ENCODE data around the gene SUMO2.
"Not testable (repeated sequence)": the region's sequence is repeated elsewhere in the genome, so short reads cannot be mapped to it uniquely, and the experiment has no call there.

The SUMO2 gene

DNA sequence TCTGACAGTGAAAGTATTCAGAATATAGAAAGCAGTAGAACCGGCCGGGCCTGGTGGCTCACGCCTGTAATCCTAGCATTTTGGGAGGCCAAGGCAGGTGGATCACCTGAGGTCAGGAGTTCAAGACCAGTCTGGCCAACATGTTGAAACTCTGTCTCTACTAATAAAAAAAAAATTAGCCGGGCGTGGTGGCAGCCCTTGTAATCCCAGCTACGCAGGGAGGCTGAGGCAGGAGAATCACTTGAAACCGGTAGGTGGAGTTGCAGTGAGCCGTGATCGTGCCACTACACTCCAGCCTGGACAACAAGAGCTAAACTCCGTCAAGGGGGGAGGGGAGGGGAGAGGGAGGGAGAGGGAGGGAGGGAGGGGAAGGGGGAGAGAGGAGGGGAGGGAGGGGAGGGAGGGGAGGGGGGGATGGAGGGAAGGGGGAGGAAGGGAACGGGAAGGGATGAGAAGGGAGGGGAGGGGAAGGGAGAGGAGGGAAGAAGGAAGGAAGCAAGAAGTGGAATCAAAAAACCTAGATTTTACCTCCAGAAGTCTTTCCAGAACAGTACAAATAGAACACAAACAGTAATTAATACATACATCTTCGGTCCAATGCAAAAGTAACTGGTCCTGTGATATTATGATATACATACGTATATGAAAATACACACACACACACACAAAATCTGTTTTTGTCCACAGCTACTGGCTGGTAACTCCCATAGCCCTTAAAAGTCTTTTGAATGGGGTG, 40.4 kb downstream of the SUMO2 start:
- DNase-seq: no peak

DNA sequence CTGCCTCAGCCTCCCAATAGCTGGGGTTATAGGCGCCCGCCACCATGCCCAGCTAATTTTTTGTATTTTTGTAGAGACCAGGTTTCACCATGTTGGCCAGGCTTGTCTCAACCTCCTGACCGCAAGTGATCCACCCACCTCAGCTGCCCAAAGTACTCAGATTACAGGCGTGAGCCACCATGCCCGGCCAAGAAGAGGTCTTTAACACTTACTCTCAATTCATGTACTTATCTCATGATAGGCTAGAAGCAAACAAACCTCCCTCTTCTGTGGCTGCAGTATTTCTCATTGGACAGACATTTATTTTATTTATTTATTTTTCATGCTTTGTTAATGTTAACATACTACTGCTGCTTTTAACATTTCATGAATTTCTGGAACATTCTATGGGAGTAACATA, 44.2 kb downstream of the SUMO2 start:
- no peak for DNase-seq

DNA sequence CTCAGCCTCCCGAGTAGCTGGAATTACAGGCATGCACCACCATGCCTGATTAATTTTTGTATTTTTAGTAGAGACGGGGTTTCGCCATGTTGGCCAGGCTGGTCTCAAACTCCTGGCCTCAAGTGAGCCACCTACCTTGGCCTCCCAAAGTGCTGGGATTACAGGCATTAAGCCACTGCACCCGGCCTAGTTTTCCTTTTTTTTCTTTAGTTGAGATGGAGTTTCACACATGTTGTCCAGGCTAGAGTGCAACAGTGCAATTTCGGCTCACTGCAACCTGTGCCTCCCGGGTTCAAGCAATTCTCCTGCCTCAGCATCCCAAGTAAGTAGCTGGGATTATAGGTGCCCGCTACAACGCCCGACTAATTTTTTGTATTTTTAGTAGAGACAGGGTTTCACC, 45.0 kb downstream of the SUMO2 start:
- not testable (repeated sequence) for DNase-seq

DNA sequence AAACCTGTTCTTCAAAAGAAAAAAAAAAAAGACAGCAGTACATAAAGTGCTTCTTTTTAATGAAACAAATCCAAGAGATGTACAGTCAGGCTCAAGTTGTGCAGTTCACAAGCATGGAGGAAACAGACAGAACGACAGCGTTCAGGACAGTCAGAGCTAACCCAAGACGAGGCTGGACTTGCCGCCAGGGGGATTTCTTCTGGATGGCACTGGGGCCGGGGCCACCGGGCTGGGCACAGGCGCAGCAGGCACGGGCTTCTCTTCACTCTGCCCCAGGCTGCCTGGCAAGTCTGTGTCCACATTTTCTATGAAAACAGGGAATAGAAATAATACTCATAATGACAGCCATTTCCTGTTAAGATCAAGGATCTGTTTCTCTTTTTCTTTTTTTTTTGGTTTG, 46.8 kb downstream of the SUMO2 start:
- no peak for DNase-seq

DNA sequence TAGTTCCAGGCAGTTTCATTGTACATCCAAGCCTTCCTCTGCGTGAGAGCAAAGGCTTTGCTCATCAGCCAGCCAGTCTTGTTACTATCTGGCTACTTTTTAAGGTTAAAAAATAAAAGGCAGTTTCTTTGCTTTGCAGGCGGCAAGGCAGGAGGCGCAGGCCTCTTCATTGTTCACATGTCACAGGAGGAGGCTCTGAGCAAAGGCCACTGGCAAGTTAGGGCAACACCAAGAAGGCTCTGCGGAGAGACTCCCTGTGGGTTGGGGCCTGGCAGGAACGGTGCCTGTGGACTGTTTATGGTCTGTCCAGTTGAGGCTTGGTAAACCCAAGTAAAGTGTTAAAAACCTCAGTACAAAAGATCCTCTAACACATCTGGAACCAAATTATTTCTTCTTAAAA, 47.3 kb downstream of the SUMO2 start:
- DNase-seq: no peak

DNA sequence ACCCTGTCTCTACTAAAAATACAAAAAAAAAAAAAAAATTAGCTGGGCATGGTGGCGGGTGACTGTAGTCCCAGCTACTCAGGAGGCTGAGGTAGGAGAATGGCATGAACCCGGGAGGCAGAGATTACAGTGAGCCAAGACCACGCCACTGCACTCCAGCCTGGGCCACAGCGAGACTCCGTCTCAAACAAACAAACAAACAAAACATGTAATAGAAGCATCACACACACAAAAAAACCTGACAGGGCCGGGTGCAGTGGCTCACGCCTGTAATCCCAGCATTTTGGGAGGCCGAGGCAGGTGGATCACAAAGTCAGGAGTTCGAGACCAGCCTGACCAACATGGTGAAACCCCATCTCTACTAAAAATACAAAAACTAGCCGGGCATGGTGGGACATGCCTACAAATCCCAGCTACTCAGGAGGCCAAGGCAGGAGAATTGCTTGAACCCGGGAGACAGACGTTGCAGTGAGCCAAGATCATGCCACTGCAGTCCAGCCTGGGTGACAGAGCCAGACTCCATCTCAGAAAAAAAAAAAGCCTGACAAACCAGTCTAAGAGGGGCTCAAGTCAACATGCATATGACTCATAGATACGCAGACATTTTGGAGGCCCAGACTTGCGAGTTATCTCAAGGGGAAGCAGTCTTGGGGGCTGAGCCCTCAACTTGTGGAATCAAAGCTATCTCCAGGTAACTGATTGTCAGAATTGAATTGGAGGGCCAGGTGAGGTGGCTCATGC, 49.0 kb downstream of the SUMO2 start:
- DNase-seq: not testable (repeated sequence)

DNA sequence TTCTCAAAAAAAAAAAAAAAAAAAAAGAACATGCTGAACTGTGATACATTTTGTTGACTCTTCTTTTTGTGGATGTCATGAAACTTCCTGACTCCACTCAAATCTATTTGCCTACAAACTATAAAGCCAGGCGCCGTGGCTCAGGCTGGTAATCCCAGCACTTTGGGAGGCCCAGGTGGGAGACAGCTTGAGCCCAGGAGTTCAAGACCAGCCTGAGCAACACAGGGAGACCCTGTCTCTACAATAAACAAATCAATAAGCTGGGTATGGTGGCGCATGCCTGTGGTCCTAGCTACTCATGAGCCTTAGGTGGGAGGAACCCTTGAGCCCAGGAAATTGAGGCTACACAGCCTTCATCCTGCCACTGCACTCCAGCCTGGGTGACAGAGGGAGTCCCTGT, 49.8 kb downstream of the SUMO2 start:
- no peak for DNase-seq

DNA sequence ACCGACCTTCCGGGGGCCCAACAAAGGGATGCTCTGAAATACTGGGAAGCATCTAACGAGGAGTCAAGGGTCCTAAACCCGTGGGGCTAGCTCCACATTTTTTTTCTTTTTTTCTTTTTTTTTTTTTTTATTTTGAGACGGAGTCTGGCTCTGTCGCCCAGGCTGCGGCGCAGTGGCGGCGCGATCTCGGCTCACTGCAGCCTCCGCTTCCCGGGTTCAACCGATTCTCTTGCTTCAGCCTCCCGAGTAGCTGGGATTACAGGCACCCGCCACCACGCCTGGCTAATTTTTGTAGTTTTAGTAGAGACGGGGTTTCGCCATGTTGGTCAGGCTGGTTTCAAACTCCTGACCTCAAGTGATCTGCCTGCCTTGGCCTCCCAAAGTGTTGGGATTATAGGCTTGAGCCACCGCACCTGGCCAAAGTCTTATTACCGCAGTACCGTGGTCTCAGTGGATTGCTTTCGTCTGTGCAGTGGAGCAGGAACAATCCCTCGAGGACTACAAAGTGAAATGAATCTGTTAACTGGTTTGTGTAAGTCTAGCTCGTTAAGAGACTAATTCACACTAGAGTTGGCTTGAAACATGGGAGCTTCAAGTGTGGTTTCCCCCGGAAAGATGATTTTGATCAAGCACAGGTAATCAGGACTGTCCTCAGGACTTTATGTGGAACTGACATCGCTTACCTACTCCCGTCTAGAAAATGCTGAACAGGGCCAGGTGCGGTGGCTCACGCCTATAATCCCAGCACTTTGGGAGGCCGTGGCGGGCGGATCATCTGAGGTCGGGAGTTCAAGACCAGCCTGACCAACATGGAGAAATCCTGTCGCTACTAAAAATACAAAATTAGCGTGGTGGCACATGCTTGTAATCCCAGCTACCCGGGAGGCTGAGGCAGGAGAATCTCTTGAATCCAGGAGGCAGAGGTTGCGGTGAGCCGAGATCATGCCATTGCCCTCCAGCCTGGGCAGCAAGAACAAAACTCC, 50.5 kb downstream of the SUMO2 start:
- DNase-seq: not testable (repeated sequence)

DNA sequence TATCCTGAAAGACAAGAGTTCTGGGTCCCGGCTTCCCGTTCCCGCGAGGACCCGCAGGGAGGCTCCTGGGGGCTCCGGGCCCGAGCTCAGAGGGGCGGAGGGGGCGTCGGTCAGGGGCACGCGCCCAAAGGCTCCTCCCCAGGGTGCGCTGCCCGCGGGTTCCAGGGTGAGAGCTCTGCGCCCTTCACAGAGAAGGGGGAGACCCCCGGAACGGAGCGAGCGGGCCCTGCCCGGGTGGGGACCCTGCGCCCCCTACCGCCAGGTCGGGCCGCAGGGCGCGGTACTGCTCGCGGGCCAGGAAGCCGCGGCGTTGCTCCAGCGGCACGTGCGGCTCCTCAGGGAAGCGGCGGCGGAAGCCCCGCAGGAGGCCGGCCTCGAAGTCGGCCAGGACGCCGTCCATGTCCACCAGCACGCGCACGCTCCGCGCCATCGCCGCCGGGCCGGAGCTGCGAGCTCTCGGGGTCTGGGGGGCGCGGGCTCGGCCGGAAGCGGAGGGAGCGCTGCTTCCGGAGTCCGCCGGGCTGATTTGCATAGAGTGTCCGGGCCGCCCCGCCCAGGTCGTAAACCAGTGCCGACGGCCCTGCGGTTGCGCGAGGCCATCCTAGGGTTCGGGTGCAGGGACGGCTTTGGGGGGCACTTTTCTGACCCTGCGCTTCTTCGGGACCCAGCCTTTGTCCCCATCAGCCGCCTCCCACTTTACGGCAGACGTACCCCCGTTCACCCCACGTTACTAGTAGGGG, 51.3 kb downstream of the SUMO2 start, which contains the start of gene NT5C:
Gene NT5C, minus strand, starts transcription at position 465 of the 740 bp plus-strand sequence. Its CDS starts 35 bp downstream, at position 430.
- peak; percentile 54 for DNase-seq

DNA sequence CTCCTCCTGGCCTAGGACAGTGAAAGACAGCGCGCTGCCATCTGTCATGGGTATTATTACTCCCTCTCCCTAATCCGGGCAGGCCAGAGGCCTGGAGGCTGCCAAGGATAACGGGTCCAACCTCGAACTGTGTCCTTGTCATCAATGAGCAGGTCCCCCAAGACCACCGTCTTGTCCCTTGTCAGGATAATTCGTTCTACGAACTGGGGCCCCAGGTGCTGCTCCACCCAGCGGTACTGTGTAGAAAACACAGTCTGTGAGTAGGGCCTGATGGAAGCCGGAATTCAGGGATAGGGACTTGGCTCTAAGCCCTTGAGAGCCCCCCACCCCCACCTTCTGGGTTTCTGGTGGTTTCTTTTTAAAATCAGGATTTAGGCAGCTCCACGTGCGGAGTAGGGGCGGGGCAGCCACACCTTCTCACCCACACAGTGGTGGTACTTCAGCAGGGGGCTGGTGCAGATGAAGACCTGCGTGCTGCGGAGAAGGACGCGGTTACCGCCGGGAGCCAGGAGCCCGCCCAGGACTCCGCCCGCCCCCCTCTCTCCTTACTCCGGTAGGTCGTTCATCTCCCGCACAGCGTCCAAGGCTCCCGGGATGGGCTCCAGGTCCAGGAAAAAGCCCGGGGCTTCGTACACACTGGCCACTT, 52.0 kb downstream of the SUMO2 start:
- DNase-seq: peak; percentile 49

DNA sequence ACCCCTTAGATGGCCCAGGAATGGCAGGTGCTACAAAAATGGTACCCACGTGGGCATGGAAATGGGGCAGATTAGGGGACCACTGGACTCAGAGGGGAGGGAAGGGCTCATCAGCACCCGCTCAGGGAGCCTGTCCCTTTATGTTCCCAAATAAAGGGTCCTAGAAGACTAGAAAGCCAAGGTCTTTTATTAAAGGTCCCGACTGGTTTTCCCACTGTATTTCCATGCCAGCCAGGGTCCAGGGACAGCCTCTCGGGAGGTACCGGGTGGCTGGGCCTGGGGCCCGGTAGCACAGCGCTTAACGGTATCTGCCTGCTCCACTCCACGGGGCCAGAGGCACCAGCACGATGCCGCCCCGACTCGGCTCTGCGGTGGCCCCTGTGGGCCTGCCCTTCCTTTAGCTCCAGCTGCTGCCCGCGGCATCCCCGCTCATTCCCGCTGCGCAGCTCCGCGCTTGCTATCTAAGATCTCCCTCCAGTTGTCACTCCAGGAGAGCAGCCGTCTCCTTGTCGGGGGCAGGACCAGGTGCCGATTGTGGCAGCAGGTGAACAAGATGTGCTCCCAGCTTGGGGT, 52.6 kb downstream of the SUMO2 start:
- no peak for DNase-seq

DNA sequence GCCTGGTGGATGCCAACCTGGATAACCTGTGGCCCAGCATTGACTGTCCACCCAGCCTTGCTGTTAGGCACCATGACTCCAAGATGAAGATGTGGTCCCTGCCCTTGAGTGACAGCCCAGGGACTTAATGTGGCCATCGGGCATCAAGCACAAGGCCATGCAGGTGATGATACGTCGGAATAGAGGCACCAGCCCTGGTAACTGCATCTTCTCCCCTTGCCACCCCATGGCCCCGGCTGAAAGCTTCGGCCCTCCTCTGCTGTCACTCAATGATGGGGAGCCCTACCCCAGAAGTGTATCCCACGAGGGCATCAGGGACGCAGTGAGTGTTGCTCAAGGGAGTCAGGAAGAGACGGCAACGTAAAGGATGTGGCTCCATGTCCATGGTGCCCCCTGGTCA, 53.2 kb downstream of the SUMO2 start:
- DNase-seq: no peak

DNA sequence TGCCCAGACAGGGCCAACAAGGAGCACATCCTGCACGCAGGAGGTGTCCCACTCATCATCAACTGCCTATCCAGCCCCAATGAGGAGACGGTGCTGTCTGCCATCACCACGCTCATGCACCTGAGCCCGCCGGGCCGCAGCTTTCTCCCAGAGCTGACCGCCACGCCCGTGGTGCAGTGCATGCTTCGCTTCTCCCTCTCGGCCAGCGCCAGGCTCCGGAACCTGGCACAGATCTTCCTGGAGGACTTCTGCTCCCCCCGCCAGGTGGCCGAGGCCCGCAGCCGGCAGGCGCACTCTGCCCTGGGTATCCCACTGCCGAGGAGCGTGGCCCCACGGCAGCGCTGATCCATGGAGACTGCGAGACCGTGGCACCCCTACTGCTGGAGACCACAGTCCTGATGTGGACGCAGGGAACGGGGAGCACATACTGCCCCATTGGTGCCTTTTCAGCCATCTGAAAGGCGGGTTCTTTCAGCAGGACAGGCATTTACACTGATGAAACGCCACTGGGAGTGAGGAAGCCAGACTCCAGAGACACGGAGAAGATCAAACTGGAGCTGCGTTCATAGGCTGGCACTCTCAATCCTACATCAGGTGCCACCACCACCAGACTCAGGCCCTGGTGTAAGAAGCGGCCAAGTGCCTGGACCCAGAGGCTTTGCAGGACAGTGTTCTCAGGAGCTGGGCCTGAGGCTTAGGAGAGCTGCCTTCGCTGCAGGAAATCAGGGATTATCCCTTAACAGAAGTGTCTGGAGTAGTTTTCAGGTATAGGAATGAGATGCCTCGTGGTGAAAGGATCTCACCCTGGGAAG, 53.9 kb downstream of the SUMO2 start:
- DNase-seq: no peak

DNA sequence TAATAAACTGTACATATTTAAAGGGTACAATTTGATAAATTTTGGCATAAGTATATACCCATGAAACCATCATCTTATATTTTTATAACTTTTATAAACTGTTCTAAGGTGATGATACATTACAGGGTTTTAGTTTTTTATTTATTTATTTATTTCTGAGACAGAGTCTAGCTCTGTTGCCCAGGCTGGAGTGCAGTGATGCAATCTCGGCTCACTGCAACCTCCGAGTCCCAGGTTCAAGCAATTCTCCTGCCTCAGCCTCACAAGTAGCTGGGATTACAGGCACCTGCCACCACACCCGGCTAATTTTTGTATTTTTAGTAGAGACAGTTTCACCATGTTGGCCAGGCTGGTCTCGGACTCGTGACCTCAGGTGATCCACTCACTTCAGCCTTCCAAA, 54.8 kb downstream of the SUMO2 start:
- not testable (repeated sequence) for DNase-seq

DNA sequence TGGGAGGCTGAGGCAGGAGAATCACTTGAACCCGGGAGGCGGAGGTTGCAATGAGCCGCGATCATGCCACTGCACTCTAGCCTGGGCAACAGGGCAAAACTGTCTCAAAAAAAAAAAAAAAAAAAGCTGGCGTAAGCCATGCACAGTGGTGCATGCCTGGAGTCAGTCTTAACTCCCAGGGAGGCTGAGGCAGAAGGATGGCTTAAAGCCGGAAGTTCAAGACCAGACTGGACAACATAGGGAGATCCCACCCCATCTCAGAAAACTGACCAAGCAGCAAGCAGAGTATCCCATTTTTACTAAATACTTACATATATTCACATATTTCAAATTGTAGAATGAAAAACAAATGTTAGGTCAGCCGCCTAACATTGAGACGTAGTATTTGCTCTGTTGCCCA, 55.8 kb downstream of the SUMO2 start:
- DNase-seq: no peak

DNA sequence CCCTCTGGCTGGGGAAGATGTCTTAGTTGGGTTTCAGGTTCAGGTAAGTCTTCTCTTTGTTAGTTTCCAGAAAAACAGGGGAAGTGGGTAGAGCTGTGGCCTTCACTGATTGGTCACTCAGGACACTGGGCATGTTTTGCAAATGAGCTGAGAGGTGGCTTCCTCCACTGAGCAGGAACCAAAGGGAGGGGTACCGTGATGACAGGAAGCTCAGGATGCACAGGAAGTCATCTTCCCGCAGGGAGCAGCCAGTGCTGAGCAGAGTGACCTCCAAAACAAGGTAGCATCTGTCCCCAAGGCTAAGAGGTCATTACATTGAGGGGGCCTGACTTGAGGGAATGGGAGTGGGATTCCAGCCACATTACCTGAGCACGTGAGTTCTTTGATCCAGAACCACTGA, 56.8 kb downstream of the SUMO2 start:
- DNase-seq: no peak

DNA sequence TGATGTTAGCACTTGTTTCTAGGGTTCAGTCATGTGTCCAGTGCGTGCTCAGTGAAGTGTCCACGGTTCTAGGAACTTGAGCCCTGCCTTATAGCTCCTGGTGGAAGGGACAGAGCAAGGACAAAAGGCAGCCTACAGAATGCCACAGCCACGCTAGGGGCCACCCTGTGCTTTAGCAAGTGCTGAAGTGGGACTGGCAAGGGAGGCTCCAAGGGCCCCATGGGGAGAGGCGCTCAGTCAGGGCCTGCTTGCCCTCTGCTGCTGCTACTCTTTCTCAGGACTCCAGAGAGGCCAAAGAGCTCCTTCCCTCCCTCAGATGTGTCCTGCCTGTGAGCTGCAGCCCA, 58.0 kb downstream of the SUMO2 start:
- DNase-seq: no peak

DNA sequence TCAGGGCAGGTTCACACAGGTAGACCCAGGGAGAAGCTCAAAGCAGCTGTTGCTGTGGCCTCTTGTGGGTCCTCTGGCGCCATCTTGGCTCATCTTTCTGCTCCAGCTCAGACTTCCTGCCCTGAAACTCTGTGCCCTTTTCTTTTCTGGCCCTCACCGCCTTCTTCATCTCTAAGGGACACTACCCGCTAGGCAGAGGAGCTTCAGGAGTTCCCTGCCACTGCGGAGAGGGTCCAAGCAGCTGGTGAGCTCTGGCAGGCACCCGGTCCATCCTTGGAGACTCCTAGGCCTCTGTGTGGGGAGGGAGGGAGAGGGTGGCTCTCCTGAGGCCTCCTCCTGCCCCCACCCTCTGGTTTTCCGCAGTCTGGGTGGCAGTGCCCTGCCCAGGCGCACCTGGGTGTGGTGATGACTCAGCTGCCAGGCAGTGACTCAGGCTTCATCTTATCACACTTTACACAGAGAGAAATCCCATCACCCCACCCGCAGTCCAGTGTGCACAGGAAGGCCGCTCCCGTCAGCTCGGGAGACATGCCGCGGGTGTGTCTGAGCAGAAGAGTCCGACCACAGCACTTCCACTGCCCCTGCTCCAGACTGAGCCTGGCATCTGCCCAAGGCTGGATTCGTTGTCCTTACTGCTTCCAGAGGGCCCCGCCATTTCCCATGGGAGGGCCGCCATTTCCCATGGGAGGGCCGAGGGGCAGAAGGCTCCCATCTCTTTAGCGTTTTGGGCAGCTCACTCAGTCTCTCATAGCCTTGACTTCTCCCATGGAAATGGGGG, 58.5 kb downstream of the SUMO2 start:
- DNase-seq: peak; percentile 82

DNA sequence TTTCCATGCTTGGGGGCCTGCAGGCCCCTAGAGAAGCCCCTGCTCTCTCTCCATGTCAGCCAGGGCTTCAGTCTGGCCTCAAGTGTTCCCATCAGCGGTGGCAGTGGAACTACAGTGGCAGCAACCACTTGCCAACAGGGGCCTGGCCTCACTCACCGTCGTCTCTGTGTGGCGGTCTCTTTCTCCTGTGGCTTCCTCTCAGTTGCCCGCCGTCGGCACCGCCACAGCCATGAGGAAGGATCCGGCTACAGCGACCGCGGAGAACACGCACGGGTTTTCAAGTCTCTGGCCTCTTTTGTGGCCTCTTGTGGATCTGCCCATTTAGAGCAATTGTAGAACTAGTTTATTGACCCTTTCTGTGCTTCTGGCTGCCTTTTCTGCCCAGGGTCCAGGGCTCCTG, 64.5 kb downstream of the SUMO2 start:
- DNase-seq: no peak

DNA sequence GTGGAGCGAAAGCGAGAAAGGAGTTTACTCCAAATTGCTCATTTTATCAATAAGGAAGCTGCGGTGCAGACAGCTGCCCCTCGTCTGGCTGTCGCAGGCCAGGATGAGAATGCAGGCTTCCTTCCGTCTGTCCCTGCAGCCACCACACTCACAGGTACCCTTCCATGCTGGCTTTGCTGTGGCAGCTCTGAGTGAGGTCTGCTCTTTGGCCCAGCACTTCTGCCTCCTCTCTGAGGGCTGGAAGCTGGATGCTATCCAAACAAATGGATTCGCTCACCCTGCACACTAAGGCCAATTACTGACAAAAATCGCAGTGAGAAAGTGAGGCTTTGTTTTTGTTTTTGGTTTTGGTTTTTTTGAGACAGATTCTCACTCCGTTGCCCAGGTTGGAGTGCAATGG, 66.0 kb downstream of the SUMO2 start:
- DNase-seq: no peak
